Brain microvascular endothelial cell (primary cell): ENCODE data around the gene EYA3.

Experiments
- DNase-seq: peaks from one replicate; pipeline ENCODE4 v3.0.0-alpha.2; 2020
- H3K27ac ChIP-seq: fragments of 250-450 bp; sonication (Bioruptor Pico); 2 replicates; pipeline ENCODE4 v1.5.1; 2020; ENCODE audit warnings: mild to moderate bottlenecking, moderate library complexity
- H3K27me3 ChIP-seq: fragments of 250-450 bp; sonication (Bioruptor Pico); replicated peaks from 2 replicates; pipeline ENCODE4 v1.5.1; 2020; ENCODE audit warnings: mild to moderate bottlenecking
- H3K36me3 ChIP-seq: fragments of 250-450 bp; sonication (Bioruptor Pico); replicated peaks from 2 replicates; pipeline ENCODE4 v1.5.1; 2020; ENCODE audit warnings: mild to moderate bottlenecking
- H3K4me3 ChIP-seq: 2 replicates; pipeline ENCODE4 v1.5.1; 2011; ENCODE audit warnings: low read depth, mild to moderate bottlenecking, control low read depth, low read length, moderate library complexity
- CTCF ChIP-seq: IDR thresholded peaks from 2 replicates; pipeline ENCODE4 v1.5.1; 2011; ENCODE audit warnings: low read depth, mild to moderate bottlenecking, moderate library complexity, low read length, control low read depth, inconsistent platforms; ENCODE audit errors: missing control alignments
- in situ Hi-C: cut with HindIII; loops from 2 replicates; pipeline ENCODE4 v1.10.0; 2017; ENCODE audit warnings: low sequenced_read_pairs, low pct_ligation_motif_present

Gene EYA3

GRCh38 chr1:27981145-27981544, 107.3 kb downstream of the EYA3 start:
- in situ Hi-C loops: loop anchor here (10.0 kb wide), 1 partner anchor 126 kb away; no protein-coding TSS in a partner anchor
- Histone ChIP-seq H3K36me3 (peaks cover 13% of the 10 kb centered on the region), H3K4me3 (no peak overlapping the region), H3K27me3 (no peaks in the 10 kb centered on the region), H3K27ac (no peak overlapping the region)
- no peak for DNase-seq
- no peak for TF ChIP-seq CTCF

- Histone ChIP-seq H3K27ac (no peak overlapping the region), H3K36me3 (peaks cover 10% of the 10 kb centered on the region), H3K4me3 (no peak overlapping the region), H3K27me3 (no peaks in the 10 kb centered on the region)
- no peak for TF ChIP-seq CTCF
- no peak for DNase-seq
- in situ Hi-C loops: loop anchor here (10.0 kb wide), 1 partner anchor 126 kb away; no protein-coding TSS in a partner anchor
These were observed 108.1 kb downstream of the EYA3 start for GRCh38 chr1:27980216-27980845.

- Histone ChIP-seq H3K27ac (no peak overlapping the region), H3K4me3 (no peak overlapping the region)
These were observed 108.6 kb downstream of the EYA3 start for GRCh38 chr1:27979859-27980201.

GRCh38 chr1:27979151-27979858, 109.1 kb downstream of the EYA3 start:
- Histone ChIP-seq H3K27ac (no peak overlapping the region), H3K4me3 (no peak overlapping the region), H3K27me3 (no peaks in the 10 kb centered on the region), H3K36me3 (peaks cover 13% of the 10 kb centered on the region)
- in situ Hi-C loops: no loop called here
- peak; percentile 28 for DNase-seq
- peak; percentile 38 for TF ChIP-seq CTCF

More at GRCh38 chr1:27979859-27980201, 108.6 kb downstream of the EYA3 start:
- DNase-seq: no peak
- in situ Hi-C loops: loop anchor here (10.0 kb wide), 1 partner anchor 125 kb away; no protein-coding TSS in a partner anchor
- no peaks in the 10 kb centered on the region for H3K27me3 ChIP-seq
- TF ChIP-seq CTCF: no peak
- peaks cover 8% of the 10 kb centered on the region for H3K36me3 ChIP-seq

- DNase-seq: no peak
- H3K27ac ChIP-seq: no peak overlapping the region
- no peaks in the 10 kb centered on the region for H3K27me3 ChIP-seq
- H3K36me3 ChIP-seq: peaks cover 17% of the 10 kb centered on the region
- in situ Hi-C loops: no loop called here
- H3K4me3 ChIP-seq: no peak overlapping the region
- no peak for TF ChIP-seq CTCF
These were observed 114.0 kb downstream of the EYA3 start for GRCh38 chr1:27974417-27974781.
